GM19438 (cell line): ENCODE data around the gene NTM.

Experiments used
- ATAC-seq: cut with Tn5 transposase; IDR thresholded peaks from one replicate; pipeline ENCODE4 v1.9.1; 2021; ENCODE audit warnings: low read depth; ENCODE audit not compliant: unreplicated experiment

NTM gene

DNA sequence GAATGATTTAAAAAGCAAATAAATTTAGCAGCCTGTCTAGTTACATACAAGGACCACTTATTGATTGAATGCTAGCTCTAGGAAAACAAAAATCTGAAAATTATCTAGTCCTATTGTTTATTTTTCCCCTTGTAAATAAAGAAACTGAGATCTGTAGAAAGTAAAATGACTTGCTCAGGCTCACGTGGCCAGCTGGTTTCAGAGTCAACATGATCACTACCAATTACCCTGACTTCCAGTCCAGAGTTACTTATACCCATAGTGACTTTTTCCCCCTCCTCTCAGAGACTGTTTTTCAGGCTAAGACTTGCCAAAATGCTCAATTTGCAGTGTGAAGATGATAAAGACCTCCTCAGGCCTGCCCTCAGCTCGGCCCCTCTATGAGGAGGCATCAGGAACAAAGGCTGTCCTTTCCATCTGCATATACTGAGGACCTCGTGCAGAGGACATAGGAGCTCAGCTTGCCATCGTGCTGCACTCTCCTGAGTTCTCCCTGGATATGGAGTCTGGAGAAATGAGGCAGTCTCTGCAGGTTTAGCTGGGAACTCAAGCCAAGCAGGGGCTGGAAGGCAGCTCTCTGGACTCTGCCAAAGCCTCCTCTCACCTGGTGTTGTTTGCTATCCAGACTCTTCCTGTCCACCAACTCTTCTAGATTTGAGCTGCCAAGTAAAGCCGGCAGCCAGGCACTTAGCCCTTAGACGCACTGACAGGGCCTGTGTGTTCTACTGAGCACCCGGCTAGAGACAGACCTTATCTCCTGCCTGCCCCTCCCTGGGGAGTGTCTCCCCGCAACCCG, 883.3 kb downstream of the NTM start:
- ATAC-seq, result no peak

DNA sequence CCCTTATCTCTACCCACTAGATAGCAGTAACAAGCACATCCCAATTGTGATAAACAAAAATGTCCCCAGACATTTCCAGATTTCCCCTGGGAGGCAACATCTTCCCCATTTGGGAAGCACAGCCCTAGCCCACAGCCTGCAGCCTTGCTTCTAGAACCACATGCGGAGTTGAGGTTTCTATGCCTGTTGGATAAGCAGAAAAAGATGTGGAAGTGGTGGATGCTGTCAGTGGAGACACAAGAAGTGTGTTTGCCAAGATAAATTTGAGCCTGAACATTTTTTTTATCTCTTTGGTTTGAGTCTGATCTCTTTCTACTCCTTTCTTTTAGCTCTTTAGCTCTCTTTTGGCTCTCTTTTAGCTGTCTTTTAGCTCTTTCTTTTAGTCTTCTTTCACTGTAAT, 884.5 kb downstream of the NTM start:
- ATAC-seq, result no peak

DNA sequence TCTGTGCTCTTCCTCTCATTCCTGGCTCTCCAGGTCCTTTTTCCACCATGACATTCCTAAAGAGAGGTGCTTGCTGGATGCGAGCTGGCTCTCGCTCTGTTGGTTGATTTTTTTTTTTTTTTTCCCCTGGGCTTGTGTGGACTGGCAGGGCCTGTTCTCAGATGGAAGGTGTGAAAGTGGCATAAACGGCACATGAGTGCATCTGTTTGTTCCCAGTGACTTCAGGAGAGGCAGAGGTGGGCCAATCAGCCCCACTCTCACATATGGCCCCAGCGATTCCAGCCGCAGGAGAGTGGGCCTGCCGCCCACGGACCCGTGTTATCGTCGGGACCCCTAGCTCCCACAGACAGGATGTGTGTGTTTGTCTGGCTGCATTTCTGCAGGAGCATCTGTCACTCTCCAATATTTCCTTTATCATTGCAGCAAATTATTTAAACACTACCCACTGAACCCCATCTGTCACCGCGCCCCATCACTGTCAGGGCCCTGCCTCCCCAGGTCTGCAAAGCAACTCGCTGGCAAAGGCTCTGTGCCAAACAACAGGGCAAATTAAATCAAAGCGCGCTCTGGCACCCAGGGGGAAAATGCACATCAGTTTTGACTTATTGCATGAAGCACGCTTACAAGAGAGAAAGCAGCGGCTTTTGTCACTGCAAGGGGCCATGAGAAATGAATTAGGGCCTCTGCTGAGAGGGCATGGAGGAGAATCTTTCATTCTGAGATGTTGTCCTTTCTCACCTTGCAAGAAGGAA, 886.3 kb downstream of the NTM start:
- ATAC-seq, result no peak

DNA sequence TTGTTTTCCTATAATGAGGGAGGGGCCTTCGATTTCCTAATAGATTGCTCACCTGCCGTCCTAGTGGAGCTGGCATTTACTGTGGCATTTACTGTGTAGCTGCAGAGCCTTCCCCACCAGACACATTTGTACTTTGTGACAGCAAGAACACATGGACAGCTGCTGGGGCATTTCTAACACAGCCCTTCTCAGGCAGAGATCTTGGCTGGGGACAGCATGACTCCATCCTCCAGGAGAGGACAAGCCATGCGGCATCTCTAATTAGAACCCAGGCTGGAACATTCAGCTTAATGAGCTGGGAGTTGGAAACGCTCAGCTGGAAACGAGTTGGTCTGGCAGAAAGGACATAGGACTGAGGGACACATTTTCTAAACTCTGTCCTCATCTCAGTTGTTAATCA, 887.5 kb downstream of the NTM start:
- no peak for ATAC-seq

DNA sequence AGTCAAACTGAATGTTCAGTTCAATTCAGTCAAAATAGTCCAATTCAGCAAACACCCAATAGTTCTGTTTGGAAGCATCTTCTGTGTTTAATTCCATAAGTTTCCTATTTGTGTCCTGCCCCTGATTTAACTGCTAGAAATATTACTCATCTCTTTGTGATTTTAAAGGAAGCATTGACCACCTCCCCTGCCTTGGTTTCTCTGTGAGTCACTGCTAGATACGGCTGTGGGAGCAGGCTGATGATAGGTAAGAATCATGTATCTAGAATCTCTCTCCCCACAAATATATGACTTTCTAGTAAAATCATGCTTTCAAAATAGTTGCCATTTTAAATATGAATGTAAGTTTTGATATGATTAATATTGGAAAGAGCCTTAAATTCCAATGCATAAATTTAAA, 888.5 kb downstream of the NTM start:
- ATAC-seq, result no peak

DNA sequence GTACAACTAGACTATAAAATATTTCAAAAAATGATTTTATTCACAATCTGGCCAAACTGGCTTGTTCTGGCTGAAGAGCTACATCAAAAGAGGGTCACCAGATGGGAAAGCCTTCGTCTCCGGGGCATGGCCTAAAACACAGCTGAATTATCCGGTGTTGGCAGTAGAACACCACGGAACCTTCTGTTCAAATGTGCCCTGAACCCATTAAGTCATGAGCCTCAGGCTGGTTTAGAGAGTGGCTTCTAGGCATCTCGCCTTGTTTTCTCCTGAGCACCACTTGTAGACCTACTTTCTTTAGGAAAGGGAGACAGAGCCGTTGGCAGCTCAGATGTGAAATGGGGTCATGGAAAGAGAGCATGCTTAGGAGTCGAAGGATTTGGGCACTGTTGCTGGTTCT, 890.2 kb downstream of the NTM start:
- no peak for ATAC-seq

DNA sequence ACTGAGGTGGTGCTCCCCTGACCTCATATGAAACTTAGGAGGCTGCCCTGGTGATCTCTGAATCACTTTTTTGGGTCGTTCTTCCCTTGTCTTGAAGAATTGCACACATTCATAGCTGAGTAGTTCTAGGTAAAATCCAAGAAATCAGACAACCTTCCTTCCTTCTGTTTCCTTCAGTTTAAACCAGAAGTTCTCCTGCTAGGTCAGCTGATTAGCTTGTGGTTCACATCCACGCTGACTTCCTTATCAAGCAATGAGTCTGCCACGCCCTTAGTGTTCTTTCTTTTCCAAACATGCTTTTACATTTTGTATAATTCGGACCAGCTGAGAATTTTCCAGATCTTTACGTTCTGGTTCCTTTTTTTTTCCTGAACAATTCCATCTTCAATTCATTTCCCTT, 892.8 kb downstream of the NTM start:
- ATAC-seq, result no peak

DNA sequence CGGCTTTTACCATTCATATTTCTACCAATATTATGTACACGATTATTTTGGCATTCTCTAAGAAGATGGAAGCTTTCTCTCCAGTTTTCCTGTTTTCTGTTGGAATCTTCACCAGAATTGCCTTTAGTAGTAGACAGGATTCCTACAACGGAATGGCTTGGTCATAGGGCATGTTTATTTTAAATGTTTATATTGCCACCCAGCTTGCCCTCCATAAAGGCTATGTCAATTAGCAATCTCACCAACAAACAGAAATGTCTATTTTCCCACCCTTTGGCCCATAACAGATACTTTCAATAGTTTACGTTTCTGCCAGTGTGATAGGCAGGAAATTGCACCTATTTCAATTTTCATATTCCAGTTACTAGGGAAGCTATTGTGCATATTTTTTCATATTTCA, 893.5 kb downstream of the NTM start:
- ATAC-seq, result no peak

DNA sequence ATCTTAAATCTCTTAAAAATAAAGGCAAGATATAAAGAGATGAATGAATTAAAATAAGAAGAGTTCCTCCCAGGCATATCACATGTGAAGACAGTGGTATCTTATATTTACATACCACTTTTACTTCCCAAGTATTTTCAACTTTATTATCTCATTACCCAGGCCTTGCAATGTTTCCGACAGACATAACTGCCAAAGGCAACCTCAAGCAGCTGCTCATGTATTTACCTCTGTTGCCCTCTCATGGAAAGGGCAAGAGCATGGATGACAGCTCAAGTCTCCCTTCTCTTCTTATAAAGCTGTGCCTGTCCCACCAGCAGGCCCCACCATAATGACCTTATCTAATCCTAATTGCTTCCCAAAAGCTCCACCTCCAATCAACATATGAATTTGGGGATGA, 894.2 kb downstream of the NTM start:
- no peak for ATAC-seq

DNA sequence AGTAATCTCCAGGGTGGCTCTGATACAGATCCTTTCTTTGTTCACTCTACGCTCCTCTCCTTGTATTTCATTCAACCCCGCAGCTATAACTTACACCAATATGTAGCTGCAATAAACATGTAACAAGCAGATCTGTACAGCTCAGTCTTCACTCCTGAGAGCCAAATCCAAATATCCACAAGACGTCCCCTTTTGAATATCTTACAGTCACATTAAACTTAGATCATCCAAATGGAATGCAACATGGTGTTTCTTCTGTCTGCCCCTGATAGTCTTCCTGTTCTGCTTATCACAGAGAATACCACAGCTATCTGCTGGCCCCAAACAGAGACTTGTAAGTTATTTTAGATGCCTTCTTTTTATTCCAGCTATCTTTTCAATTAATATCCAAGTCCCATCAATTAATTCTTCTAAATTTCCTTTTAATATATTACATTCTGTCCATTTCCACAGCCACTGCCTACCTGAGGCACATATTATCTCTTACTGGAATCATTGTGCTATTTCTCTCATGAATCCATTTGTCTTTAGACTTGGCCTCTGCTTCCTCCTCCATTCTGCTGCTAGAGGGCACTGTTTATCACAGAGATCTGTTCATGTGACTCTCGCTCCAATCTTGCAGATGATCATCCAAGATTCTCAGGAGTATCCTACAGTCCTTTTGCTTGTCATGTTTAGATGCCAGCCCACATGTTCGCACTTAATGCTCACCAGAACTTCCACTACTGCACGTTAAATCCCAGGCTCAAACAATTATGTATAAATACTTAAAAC, 908.6 kb downstream of the NTM start:
- ATAC-seq, result no peak

DNA sequence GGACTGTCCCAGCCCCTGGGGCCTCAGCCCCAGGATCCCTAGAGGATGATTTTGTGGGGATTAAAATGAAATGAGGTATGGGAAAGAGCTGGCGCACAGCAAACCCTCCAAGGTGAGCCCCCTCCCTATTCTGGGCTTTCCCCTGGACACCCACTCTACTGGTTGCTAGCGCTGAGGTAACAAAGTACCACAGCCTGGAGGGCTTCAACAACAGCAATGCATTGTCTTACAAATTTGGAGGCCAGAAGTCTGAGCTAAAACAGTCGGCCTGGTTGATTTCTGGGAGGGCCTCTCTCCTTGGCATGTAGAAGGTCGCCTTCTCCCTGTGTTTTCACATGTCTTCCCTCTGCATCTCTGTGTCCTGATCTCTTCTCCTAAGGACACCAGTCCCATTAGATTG, 913.6 kb downstream of the NTM start:
- ATAC-seq, result no peak

DNA sequence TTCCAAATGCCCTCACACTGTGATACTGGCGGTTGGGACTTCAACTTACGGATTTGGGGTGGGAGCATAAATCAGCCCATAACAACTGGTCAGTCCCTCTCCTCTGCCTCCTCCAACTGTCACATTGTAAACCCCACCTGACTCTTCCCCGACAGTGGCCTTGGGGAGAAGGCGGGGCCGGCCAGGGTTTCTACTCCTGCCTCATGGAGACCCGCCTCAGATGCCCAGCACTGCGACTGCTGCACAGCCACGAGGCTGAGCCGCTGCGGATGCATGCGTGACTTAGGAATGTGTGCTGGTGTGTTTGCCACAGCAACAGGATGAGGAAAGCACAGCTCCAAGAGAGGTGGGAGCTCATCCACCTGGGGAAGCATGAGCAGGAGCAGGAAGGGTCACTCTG, 914.2 kb downstream of the NTM start:
- no peak for ATAC-seq

DNA sequence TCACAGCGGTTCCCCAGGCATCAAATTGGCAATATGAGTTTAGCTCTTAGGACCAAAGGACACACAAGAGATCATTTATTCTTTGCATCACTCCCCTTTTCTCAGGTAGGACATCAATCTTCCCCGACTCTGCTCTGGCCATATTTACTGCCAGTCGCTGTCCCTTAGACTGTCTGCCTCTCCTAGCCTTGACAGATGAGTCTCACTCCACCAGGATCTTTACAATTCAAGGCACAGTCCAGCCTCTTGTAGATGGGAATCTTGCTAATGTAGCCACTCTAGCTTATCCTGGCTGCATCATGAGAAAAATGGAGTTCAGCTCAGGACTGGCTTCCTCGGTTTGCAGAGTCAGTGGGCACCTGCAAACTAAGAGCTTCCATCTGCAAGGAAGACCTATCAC, 915.2 kb downstream of the NTM start:
- ATAC-seq, result no peak

DNA sequence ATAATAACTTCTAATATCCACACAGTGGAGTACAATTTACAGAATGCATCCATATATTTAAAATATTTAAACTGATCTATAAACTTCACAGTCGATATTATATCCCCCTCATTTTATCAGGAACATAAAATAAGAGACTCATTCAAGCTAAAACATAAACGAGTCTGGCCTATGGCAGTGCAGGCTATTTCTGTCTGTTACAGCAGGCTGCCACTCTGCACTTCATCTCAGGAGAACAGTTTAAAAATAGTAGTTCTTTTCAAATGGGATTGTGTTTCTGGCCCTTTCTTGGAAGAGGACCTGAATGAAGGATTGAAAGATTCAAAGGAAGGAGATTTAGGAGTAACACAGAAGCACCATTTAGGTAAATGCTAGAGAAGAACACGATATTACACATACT, 915.7 kb downstream of the NTM start:
- no peak for ATAC-seq

DNA sequence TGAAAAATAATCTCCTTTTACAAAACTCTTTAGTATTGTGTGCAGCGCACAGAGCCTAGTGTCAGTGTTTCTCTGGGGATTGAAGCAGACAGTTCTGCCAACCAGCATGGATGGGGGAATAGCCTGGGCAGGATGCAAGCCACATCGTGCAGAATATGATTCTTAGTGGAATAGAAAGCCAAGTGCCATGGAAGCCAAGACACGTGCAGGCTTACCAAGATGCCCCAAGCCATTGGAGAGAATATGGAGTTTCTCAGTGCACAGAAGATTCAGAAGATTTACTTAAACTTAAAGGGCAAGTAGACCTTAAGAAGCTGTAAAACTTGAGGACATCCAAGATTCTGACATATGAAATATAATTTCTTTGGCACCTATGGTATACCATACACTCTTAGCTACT, 917.6 kb downstream of the NTM start:
- no peak for ATAC-seq

DNA sequence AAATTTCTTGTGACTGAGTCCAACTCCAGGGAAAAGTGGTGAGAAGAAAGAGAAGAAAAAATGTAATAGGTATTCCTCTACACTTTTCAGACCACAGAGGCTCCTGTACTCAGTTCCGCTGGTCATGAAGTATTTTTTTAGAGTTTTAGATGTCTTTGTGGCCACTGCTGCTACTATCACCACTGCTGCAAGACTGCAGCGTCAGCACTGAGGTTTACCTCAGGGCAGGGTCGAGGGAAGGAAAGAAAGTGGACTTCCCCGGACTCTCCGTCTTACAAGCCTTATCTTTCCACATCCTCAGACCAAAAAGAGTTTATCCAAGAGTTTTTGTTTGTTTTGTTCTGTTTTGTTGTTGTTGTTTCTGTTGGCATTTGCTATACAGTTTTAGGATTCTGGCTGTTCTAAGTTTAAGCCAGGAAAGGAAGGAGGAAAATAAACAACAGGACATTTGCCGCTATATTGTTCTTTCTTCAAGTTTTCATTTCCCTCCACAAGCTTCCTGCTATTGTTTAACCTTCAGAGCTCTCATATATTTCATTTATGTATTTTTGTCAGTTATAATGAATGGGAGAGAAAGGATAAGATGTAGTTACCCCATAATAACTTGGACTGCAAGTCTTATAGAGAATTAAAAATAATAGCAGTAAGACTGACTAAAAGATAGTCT, 919.3 kb downstream of the NTM start:
- ATAC-seq, result no peak

DNA sequence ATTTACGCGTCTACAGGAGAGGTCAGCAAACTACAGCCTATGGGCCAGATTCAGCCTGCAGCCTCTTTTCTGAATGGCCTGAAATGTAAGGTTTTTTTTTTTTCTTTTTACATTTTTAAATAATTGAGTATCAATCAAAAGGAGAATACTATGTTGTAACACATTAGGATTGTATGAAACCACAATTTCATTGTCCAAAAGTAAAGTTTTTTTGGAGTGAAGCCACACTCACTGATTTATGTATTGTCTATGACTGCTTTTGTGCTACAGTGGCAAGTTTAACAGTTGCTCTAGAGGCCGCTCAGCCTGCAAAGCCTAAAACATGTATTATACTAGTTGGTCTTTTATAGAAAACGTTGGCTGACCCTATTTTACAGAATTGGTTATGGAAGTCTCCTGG, 923.2 kb downstream of the NTM start:
- no peak for ATAC-seq

DNA sequence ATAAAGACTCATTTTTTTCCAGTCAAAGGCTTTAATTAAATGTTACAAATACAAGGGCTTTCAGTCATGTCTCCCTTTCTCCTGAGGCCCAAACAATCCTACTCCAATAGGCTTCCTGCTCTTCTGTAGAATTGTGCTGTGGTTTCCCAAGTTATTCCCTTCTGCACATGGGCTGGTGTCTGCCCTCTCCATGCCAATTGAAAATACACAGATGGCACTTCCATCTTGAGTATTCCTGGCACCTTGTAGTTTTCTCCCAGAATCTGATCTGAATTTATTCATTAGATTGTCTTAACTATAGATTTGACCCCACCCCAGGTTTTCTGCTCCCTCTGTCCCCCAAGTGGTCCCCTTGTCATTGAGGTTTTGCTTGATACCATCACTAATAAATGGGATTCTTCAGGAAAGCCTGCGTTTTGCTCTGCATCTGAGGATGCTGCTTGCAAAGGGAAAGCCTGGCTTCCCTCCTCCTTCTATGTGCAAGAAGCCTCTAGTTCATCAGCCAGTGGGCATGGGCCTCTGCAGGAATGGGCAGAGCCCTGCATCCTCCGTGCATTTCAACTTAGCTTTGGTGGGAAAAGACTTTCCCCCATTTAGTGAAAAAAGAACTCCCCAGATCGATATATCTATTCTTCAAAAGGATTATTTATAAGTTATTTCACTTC, 926.7 kb downstream of the NTM start:
- no peak for ATAC-seq

DNA sequence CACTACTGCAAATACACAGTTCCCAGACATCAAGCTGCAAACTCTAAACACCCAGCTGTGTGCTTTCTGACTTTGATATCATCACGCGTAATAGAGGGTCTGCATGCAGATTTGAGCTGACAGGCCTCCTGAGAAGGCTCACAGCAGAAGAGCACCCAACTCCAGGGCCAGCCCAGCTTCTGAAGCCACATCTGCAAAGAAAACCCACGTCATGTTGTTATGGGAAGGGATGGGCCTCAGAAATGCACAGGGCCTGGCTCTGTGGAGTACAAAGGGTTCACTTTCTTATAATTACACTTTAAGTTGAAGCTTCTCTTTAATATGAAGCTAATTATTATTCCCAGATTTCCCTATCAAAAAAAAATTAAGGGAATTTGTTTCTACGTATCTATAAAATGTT, 927.9 kb downstream of the NTM start:
- no peak for ATAC-seq

DNA sequence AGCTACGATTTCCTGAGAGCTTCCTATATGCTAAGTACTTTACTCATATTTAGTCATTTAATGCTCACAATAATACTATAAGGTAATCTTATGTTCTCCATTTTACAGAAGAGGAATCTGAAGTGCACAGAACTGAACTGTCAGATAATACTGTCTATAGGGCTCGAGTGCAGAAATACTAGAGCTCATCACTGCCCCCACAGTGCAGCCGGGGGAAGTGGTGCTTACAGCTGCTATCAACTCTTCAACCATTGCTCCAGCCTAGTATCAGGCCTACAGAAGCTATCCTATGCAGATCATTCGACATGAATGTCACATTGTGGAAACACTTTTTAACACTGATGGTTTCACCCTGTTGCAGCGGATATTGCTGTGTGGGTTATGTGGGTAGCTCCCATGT, 929.9 kb downstream of the NTM start:
- ATAC-seq, result no peak
